SK-N-SH treated with all-trans-retinoic acid at 6 μM for 48 hours (cell line): ENCODE data around the gene TWF2.

Experiments
- ATAC-seq: fragments of 200-7000 bp; cut with Tn5 transposase; 3 replicates; pipeline ENCODE4 v1.9.1; 2020; ENCODE audit warnings: mild to moderate bottlenecking, moderate library complexity
- BACH2 ChIP-seq: fragments of 250-450 bp; sonication (Bioruptor Pico); IDR thresholded peaks from 2 replicates; pipeline ENCODE4 v1.9.0; 2021; ENCODE audit warnings: mild to moderate bottlenecking, borderline replicate concordance
- CSDC2 ChIP-seq: fragments of 250-450 bp; sonication (Bioruptor Pico); IDR thresholded peaks from 2 replicates; pipeline ENCODE4 v1.5.0; 2020; ENCODE audit warnings: mild to moderate bottlenecking, moderate library complexity
- ISL1 ChIP-seq: fragments of 250-450 bp; sonication (Bioruptor Pico); IDR thresholded peaks from 2 replicates; pipeline ENCODE4 v2.1.2; 2022; ENCODE audit warnings: mild to moderate bottlenecking, moderate library complexity
- OSR1 ChIP-seq: fragments of 250-450 bp; sonication (Bioruptor Pico); IDR thresholded peaks from 2 replicates; pipeline ENCODE4 v1.8.0; 2022; ENCODE audit warnings: moderate library complexity, mild to moderate bottlenecking, inconsistent platforms
- PPARA ChIP-seq: fragments of 250-450 bp; sonication (Bioruptor Pico); IDR thresholded peaks from 2 replicates; pipeline ENCODE4 v1.5.0; 2020; ENCODE audit warnings: mild to moderate bottlenecking, borderline replicate concordance
- RARB ChIP-seq: fragments of 250-450 bp; sonication (Bioruptor Pico); IDR thresholded peaks from 2 replicates; pipeline ENCODE4 v1.8.0; 2021; ENCODE audit warnings: mild to moderate bottlenecking, moderate library complexity
- TCF4 ChIP-seq: fragments of 250-450 bp; sonication (Bioruptor Pico); IDR thresholded peaks from 2 replicates; pipeline ENCODE4 v1.8.0; 2021; ENCODE audit warnings: mild to moderate bottlenecking, moderate library complexity, borderline replicate concordance
- ZC3H10 ChIP-seq: fragments of 250-450 bp; sonication (Bioruptor Pico); IDR thresholded peaks from 2 replicates; pipeline ENCODE4 v1.5.1; 2021; ENCODE audit warnings: mild to moderate bottlenecking, moderate library complexity
- ZFP3 ChIP-seq: fragments of 250-450 bp; sonication (Bioruptor Pico); IDR thresholded peaks from 2 replicates; pipeline ENCODE4 v1.5.0; 2020; ENCODE audit warnings: mild to moderate bottlenecking, moderate library complexity
- ZFP30 ChIP-seq: fragments of 450-650 bp; formaldehyde crosslinking; IDR thresholded peaks from 2 replicates; pipeline ENCODE4 v1.5.0; 2022; ENCODE audit warnings: mild to moderate bottlenecking, moderate library complexity
- ZNF565 ChIP-seq: fragments of 450-650 bp; formaldehyde crosslinking; conservative IDR thresholded peaks from 2 replicates; pipeline ENCODE4 v1.5.0; 2020; ENCODE audit warnings: low read depth, mild to moderate bottlenecking, moderate library complexity
- ZNF70 ChIP-seq: fragments of 450-650 bp; formaldehyde crosslinking; IDR thresholded peaks from 2 replicates; pipeline ENCODE4 v1.5.0; 2020; ENCODE audit warnings: mild to moderate bottlenecking, moderate library complexity
- ZNF8 ChIP-seq: fragments of 450-650 bp; formaldehyde crosslinking; IDR thresholded peaks from 2 replicates; pipeline ENCODE4 v1.5.0; 2020; ENCODE audit warnings: mild to moderate bottlenecking, moderate library complexity
- TF ChIP-seq, protein P1 (sequence below): fragments of 250-450 bp; sonication (Bioruptor Pico); IDR thresholded peaks from 2 replicates; pipeline ENCODE4 v1.5.0; 2020; ENCODE audit warnings: mild to moderate bottlenecking, moderate library complexity
- TF ChIP-seq, protein P2 (sequence below): fragments of 250-450 bp; sonication (Bioruptor Pico); IDR thresholded peaks from 2 replicates; pipeline ENCODE4 v1.8.0; 2021; ENCODE audit warnings: low read depth, mild to moderate bottlenecking, moderate library complexity, borderline replicate concordance
- TF ChIP-seq, protein P3 (sequence below): fragments of 250-450 bp; sonication (Bioruptor Pico); IDR thresholded peaks from 2 replicates; pipeline ENCODE4 v1.8.0; 2020; ENCODE audit warnings: mild to moderate bottlenecking, moderate library complexity, borderline replicate concordance
- TF ChIP-seq, protein P4 (sequence below): fragments of 250-450 bp; sonication (Bioruptor Pico); IDR thresholded peaks from 2 replicates; pipeline ENCODE4 v1.5.1; 2021; ENCODE audit warnings: mild to moderate bottlenecking, moderate library complexity
- TF ChIP-seq, protein P5 (sequence below): fragments of 250-450 bp; sonication (Bioruptor Pico); IDR thresholded peaks from 2 replicates; pipeline ENCODE4 v1.5.1; 2020; ENCODE audit warnings: low read depth, mild to moderate bottlenecking, moderate library complexity

The TWF2 gene

DNA sequence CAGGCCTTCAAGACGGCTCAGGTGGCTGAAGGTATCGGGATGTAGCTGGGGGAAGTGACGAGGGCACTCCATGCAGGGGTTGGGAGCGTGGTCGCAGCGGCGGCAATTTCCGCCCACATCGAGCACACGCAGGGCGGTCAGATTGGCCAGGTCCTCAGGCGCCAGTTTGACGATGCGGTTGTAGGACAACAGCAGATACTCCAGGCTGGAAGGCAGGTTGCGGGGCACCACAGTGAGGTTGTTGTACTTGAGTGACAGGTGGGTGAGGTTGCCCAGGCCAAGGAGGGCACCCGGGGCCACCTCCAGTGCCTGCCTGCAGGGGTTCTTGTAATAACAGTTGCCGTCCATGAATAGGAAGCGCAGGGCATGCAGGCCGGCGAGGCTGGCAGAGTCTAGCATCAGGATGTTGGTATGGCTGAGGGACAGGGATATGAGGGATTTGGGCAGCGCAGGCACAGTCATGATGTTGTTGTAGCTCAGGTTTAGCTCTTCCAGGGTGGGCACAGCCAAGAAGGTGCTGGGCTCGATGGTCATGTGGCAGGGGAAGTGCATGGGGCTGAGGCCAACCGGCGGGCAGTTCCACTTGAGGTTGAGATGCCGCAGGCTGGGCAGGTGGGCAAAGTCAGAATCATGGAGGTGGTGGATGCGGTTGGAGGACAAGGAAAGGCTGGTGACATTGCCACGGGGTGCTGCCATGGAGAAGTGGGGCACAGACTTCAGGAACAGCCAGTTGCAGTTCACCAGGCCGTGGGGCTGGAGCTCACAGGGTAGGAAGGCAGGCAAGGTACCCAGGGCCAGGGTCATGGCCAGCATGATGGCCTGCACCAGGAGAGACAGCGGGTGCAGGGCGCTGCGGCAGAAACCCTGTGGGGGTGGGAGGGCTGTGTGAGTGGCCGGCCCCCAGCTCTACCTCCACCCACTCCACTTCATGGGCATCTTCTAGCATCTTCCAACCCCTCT lies 15.2 kb downstream of the TWF2 start:
- TF ChIP-seq, protein P1, sequence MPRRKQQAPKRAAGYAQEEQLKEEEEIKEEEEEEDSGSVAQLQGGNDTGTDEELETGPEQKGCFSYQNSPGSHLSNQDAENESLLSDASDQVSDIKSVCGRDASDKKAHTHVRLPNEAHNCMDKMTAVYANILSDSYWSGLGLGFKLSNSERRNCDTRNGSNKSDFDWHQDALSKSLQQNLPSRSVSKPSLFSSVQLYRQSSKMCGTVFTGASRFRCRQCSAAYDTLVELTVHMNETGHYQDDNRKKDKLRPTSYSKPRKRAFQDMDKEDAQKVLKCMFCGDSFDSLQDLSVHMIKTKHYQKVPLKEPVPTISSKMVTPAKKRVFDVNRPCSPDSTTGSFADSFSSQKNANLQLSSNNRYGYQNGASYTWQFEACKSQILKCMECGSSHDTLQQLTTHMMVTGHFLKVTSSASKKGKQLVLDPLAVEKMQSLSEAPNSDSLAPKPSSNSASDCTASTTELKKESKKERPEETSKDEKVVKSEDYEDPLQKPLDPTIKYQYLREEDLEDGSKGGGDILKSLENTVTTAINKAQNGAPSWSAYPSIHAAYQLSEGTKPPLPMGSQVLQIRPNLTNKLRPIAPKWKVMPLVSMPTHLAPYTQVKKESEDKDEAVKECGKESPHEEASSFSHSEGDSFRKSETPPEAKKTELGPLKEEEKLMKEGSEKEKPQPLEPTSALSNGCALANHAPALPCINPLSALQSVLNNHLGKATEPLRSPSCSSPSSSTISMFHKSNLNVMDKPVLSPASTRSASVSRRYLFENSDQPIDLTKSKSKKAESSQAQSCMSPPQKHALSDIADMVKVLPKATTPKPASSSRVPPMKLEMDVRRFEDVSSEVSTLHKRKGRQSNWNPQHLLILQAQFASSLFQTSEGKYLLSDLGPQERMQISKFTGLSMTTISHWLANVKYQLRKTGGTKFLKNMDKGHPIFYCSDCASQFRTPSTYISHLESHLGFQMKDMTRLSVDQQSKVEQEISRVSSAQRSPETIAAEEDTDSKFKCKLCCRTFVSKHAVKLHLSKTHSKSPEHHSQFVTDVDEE (CRISPR knock-in tag): no peak
- ATAC-seq: no peak

DNA sequence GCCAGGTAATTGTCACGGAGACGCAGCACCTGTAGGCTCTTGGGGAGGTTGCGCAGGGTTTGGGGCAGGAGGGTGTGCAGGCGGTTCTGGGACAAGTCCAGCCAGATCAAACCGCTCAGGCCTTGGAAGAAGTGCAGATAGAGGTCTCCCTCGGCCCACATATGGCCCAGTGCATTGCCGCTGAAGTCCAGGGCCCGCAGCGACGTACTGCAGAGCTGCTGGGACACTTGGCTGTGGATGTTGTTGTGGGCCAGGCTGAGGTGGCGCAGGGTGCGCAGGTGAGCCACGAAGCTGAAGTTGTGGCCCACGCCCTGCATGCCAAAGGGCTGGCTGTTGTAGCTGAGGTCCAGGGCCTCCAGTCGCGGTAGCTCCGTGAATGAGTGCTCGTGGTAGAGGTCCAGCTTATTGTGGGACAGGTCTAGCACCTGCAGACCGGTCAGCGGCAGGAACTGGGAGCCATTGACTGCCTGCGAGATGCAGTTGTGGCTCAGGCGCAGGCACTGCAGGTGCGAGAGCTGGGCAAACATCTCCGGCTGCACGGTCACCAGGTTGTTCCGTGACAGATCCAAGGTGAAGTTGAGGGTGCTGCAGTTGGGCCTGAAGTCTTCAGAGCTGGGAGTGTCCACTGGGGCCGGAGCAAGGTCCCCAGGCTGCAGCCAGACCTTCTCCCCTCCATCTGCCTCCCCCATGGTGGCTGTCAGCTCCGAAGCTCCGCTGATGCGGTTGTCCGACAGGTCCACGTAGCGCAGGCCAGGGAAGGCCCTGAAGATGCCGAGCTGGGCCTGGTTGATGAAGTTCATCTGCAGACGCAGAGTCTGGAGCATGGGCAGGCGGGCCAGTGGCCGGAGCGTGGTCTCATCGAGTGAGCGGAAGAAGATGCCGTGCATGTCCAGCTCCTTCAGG lies 16.4 kb downstream of the TWF2 start:
- no peak for ATAC-seq
- TF ChIP-seq ZNF70 (CRISPR knock-in tag): no peak
- TF ChIP-seq ZNF565: no peak
- TF ChIP-seq, protein P2, sequence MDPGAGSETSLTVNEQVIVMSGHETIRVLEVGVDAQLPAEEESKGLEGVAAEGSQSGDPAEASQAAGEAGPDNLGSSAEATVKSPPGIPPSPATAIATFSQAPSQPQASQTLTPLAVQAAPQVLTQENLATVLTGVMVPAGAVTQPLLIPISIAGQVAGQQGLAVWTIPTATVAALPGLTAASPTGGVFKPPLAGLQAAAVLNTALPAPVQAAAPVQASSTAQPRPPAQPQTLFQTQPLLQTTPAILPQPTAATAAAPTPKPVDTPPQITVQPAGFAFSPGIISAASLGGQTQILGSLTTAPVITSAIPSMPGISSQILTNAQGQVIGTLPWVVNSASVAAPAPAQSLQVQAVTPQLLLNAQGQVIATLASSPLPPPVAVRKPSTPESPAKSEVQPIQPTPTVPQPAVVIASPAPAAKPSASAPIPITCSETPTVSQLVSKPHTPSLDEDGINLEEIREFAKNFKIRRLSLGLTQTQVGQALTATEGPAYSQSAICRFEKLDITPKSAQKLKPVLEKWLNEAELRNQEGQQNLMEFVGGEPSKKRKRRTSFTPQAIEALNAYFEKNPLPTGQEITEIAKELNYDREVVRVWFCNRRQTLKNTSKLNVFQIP: no peak
- TF ChIP-seq, protein P3, sequence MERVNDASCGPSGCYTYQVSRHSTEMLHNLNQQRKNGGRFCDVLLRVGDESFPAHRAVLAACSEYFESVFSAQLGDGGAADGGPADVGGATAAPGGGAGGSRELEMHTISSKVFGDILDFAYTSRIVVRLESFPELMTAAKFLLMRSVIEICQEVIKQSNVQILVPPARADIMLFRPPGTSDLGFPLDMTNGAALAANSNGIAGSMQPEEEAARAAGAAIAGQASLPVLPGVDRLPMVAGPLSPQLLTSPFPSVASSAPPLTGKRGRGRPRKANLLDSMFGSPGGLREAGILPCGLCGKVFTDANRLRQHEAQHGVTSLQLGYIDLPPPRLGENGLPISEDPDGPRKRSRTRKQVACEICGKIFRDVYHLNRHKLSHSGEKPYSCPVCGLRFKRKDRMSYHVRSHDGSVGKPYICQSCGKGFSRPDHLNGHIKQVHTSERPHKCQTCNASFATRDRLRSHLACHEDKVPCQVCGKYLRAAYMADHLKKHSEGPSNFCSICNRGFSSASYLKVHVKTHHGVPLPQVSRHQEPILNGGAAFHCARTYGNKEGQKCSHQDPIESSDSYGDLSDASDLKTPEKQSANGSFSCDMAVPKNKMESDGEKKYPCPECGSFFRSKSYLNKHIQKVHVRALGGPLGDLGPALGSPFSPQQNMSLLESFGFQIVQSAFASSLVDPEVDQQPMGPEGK (CRISPR knock-in tag): no peak
- no peak for TF ChIP-seq ISL1 (CRISPR knock-in tag)
- no peak for TF ChIP-seq ZFP3 (CRISPR knock-in tag)
- TF ChIP-seq OSR1 (CRISPR knock-in tag): no peak
- TF ChIP-seq PPARA (CRISPR knock-in tag): no peak
- no peak for TF ChIP-seq BACH2 (CRISPR knock-in tag)
- TF ChIP-seq, protein P4, sequence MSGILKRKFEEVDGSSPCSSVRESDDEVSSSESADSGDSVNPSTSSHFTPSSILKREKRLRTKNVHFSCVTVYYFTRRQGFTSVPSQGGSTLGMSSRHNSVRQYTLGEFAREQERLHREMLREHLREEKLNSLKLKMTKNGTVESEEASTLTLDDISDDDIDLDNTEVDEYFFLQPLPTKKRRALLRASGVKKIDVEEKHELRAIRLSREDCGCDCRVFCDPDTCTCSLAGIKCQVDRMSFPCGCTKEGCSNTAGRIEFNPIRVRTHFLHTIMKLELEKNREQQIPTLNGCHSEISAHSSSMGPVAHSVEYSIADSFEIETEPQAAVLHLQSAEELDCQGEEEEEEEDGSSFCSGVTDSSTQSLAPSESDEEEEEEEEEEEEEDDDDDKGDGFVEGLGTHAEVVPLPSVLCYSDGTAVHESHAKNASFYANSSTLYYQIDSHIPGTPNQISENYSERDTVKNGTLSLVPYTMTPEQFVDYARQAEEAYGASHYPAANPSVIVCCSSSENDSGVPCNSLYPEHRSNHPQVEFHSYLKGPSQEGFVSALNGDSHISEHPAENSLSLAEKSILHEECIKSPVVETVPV (CRISPR knock-in tag): no peak
- TF ChIP-seq TCF4 (CRISPR knock-in tag): no peak
- TF ChIP-seq ZC3H10 (CRISPR knock-in tag): no peak
- no peak for TF ChIP-seq ZFP30 (CRISPR knock-in tag)
- TF ChIP-seq, protein P5, sequence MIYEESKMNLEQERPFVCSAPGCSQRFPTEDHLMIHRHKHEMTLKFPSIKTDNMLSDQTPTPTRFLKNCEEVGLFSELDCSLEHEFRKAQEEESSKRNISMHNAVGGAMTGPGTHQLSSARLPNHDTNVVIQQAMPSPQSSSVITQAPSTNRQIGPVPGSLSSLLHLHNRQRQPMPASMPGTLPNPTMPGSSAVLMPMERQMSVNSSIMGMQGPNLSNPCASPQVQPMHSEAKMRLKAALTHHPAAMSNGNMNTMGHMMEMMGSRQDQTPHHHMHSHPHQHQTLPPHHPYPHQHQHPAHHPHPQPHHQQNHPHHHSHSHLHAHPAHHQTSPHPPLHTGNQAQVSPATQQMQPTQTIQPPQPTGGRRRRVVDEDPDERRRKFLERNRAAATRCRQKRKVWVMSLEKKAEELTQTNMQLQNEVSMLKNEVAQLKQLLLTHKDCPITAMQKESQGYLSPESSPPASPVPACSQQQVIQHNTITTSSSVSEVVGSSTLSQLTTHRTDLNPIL (CRISPR knock-in tag): no peak
- no peak for TF ChIP-seq RARB (CRISPR knock-in tag)
- no peak for TF ChIP-seq ZNF8 (CRISPR knock-in tag)
- no peak for TF ChIP-seq CSDC2
- TF ChIP-seq, protein P1 (CRISPR knock-in tag): no peak
